ENCODE results near the gene KCTD5. TPM values are rescaled to one million over a fixed set of nuclear protein-coding genes. Genes with fewer than 3 reads are reported as not detected.

Gene KCTD5
- total and polyA plus RNA-seq, 2 experiments from 2014 or later: 32.6 to 32.9 TPM

DNA sequence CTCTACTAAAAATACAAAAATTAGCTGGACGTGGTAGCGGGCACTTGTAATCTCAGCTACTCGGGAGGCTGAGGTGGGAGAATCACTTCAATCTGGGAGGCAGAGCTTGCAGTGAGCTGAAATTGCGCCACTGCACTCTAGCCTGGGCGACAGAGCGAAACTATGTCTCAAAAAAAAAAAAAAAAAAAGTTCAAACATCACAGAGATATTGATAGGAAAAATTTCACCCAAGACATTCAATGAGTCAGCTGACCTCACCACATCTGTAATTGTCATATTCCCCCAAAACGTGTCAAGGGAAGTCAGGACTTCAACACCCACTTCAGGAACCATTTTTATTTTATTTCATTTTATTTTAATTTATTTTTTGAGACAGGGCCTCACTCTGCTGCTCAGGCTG is 45.7 kb downstream of the KCTD5 start:
- Histone ChIP-seq H3K27ac (no peak overlapping the region), H3K27me3 (no peaks in the 10 kb centered on the region), H3K36me3 (no peaks in the 10 kb centered on the region), H3K4me1 (ENCODE audit: low read depth) (no peaks in the 10 kb centered on the region), H3K4me3 (no peak overlapping the region), H3K9me3 (ENCODE audit: low read depth) (no peaks in the 10 kb centered on the region)
- TF ChIP-seq, protein P1, sequence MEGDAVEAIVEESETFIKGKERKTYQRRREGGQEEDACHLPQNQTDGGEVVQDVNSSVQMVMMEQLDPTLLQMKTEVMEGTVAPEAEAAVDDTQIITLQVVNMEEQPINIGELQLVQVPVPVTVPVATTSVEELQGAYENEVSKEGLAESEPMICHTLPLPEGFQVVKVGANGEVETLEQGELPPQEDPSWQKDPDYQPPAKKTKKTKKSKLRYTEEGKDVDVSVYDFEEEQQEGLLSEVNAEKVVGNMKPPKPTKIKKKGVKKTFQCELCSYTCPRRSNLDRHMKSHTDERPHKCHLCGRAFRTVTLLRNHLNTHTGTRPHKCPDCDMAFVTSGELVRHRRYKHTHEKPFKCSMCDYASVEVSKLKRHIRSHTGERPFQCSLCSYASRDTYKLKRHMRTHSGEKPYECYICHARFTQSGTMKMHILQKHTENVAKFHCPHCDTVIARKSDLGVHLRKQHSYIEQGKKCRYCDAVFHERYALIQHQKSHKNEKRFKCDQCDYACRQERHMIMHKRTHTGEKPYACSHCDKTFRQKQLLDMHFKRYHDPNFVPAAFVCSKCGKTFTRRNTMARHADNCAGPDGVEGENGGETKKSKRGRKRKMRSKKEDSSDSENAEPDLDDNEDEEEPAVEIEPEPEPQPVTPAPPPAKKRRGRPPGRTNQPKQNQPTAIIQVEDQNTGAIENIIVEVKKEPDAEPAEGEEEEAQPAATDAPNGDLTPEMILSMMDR (IDR thresholded peaks at IDR 0.05; ENCODE audit: low read depth, low read length): no peak
- no peak for DNase-seq (ENCODE audit: low read depth in 1 of 2, low spot score in 1 of 2)

- TF ChIP-seq, protein P1 (IDR thresholded peaks at IDR 0.05; ENCODE audit: low read depth, low read length): no peak
- Histone ChIP-seq H3K4me1 (ENCODE audit: low read depth) (peaks cover 16% of the 10 kb centered on the region), H3K36me3 (no peaks in the 10 kb centered on the region), H3K27ac (no peak overlapping the region), H3K27me3 (no peaks in the 10 kb centered on the region), H3K9me3 (ENCODE audit: low read depth) (no peaks in the 10 kb centered on the region), H3K4me3 (no peak overlapping the region)
- DNase-seq (ENCODE audit: low read depth in 1 of 2, low spot score in 1 of 2): no peak
Observed at GRCh38 chr16:2734844-2735515, 52.7 kb downstream of the KCTD5 start.

DNA sequence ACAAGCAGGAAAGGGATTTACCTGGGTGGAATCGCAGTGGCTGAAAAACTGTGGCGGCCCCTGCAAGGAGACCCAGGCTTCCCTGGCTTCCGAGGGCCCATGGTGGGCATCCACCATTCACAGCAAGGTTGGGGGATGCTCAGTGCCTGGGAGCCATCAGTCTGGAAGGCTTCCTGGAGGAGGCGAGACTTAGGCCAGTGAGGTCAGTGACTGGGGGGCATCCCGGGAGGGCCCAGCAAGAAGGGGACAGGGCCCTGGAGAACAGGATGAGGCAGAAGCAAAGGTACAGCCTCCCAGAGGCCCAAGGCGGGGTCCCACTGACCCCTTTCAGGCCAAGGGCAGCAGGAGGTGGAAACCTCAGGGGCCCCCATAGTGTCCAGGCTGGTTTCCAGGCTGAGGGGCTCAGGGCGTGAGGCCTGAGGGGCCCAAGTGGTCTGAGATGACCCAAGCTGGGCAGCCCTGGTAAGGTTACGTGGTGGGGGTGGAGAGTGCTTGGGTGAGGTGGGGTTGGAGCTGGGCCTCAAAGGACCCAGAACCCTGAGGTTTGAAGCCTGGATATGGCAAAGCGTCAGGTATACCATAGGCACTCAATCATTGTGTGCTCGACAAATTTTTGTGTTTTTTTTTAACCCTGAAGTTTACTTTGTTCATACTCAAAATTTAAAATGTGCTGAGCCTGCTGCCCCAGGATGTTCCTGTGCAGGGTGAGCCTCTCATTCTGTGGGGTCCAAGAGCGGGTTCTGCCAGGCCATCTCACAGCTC is 54.3 kb downstream of the KCTD5 start:
- Histone ChIP-seq H3K9me3 (ENCODE audit: low read depth) (no peaks in the 10 kb centered on the region), H3K27me3 (no peaks in the 10 kb centered on the region), H3K27ac (no peak overlapping the region), H3K4me1 (ENCODE audit: low read depth) (peaks cover 19% of the 10 kb centered on the region), H3K4me3 (no peak overlapping the region), H3K36me3 (no peaks in the 10 kb centered on the region)
- DNase-seq (ENCODE audit: low read depth in 1 of 2, low spot score in 1 of 2): no peak
- TF ChIP-seq, protein P1 (IDR thresholded peaks at IDR 0.05; ENCODE audit: low read depth, low read length): no peak

GRCh38 chr16:2737238-2737605 is 54.9 kb downstream of the KCTD5 start:
- H3K27me3 ChIP-seq: no peaks in the 10 kb centered on the region
- no peaks in the 10 kb centered on the region for H3K36me3 ChIP-seq
- TF ChIP-seq, protein P1 (IDR thresholded peaks at IDR 0.05; ENCODE audit: low read depth, low read length): no peak
- H3K4me3 ChIP-seq: no peak overlapping the region
- H3K4me1 ChIP-seq (ENCODE audit: low read depth): peaks cover 19% of the 10 kb centered on the region
- DNase-seq (ENCODE audit: low read depth in 1 of 2, low spot score in 1 of 2): no peak
- no peaks in the 10 kb centered on the region for H3K9me3 ChIP-seq (ENCODE audit: low read depth)
- H3K27ac ChIP-seq: no peak overlapping the region

DNA sequence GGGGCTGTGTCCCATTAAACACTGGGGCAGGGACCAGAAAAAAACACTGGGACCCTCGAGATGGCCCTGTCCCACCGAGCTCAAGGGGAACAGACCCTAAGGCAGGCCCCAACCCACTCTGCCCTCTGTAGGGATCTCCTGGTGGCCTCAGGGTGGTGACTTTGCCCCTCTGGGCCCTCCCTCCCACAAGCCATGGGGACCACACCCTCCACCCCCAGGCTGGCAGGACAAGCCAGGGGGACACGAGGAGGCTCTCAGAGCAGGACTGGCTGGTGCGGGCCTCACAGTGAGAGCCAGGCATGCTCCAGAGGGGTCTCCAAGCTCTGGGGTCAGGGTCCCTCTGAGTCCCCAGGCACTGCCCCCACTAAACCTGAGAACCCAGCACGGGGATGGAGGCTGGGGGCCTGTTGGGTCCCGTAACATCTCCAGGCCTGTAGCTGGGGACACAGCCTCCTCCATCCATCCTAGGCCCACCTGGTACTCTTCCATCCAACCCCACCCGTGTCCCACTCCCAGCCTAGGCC is 55.6 kb downstream of the KCTD5 start:
- no peak for DNase-seq (ENCODE audit: low read depth in 1 of 2, low spot score in 1 of 2)
- TF ChIP-seq, protein P1 (IDR thresholded peaks at IDR 0.05; ENCODE audit: low read depth, low read length): no peak
- Histone ChIP-seq H3K4me1 (ENCODE audit: low read depth) (peaks cover 19% of the 10 kb centered on the region), H3K27me3 (no peaks in the 10 kb centered on the region), H3K36me3 (no peaks in the 10 kb centered on the region), H3K4me3 (no peak overlapping the region), H3K27ac (no peak overlapping the region), H3K9me3 (ENCODE audit: low read depth) (no peaks in the 10 kb centered on the region)
